GM23338 (cell line): ENCODE measurements around the gene ELFN1. TPM values are rescaled to one million over a fixed set of nuclear protein-coding genes. Genes with fewer than 3 reads are reported as not detected.

ENCODE experiments used
- ATAC-seq: fragments of 200-7000 bp; cut with Tn5 transposase; 3 replicates; pipeline ENCODE4 v1.9.1; 2020
- DNase-seq: peaks from one replicate; pipeline ENCODE4 v3.0.0-alpha.2; 2015; ENCODE audit warnings: low spot score
- H2AFZ ChIP-seq: fragments of 200-600 bp; sonication (generic); 2 replicates; pipeline ENCODE4 v1.8.0; 2016; ENCODE audit warnings: antibody characterized with exemption, mild to moderate bottlenecking, moderate library complexity
- H3F3A ChIP-seq: fragments of 200-600 bp; sonication (generic); replicated peaks from 2 replicates; pipeline ENCODE4 v1.8.0; 2017; ENCODE audit warnings: antibody characterized with exemption, mixed run types, low read depth
- H3K27ac ChIP-seq: fragments of 200-600 bp; sonication (generic); 2 replicates; pipeline ENCODE4 v1.6.1; 2016; ENCODE audit warnings: low read depth
- H3K27me3 ChIP-seq: fragments of 200-600 bp; sonication (generic); 2 replicates; pipeline ENCODE4 v1.8.0; 2016; ENCODE audit warnings: mild to moderate bottlenecking, mixed run types, moderate library complexity; ENCODE audit not compliant: insufficient read depth
- H3K36me3 ChIP-seq: fragments of 200-600 bp; sonication (generic); 2 replicates; pipeline ENCODE4 v1.8.0; 2016; ENCODE audit warnings: mild to moderate bottlenecking; ENCODE audit not compliant: insufficient read depth
- H3K4me1 ChIP-seq: fragments of 200-600 bp; sonication (generic); 2 replicates; pipeline ENCODE4 v1.8.0; 2016; ENCODE audit warnings: mild to moderate bottlenecking, moderate library complexity; ENCODE audit not compliant: insufficient read depth
- H3K4me2 ChIP-seq: fragments of 200-600 bp; sonication (generic); 2 replicates; pipeline ENCODE4 v1.7.1; 2017; ENCODE audit warnings: mixed run types
- H3K4me3 ChIP-seq: fragments of 200-600 bp; sonication (generic); 2 replicates; pipeline ENCODE4 v1.6.1; 2016; ENCODE audit warnings: mixed run types
- H3K79me2 ChIP-seq: fragments of 200-600 bp; sonication (generic); replicated peaks from 2 replicates; pipeline ENCODE4 v1.8.0; 2017; ENCODE audit warnings: mild to moderate bottlenecking; ENCODE audit not compliant: insufficient read depth
- H3K9me2 ChIP-seq: fragments of 200-600 bp; sonication (generic); 2 replicates; pipeline ENCODE4 v1.8.0; 2017; ENCODE audit not compliant: insufficient read depth
- H4K20me1 ChIP-seq: fragments of 200-600 bp; sonication (generic); replicated peaks from 2 replicates; pipeline ENCODE4 v1.8.0; 2017; ENCODE audit warnings: mild to moderate bottlenecking; ENCODE audit not compliant: insufficient read depth
- H3K27ac Mint-ChIP-seq: 2 replicates; pipeline ENCODE4 v1.8.0; 2020; ENCODE audit warnings: inconsistent platforms, mild to moderate bottlenecking, moderate library complexity, mixed read lengths
- H3K27me3 Mint-ChIP-seq: 3 replicates; pipeline ENCODE4 v1.8.0; 2022; ENCODE audit warnings: low read depth, mild to moderate bottlenecking, moderate library complexity, mixed read lengths, inconsistent platforms; ENCODE audit not compliant: insufficient read depth, poor library complexity
- H3K36me3 Mint-ChIP-seq: 3 replicates; pipeline ENCODE4 v1.8.0; 2021; ENCODE audit warnings: low read depth, mild to moderate bottlenecking, inconsistent platforms, moderate library complexity, mixed read lengths
- H3K4me1 Mint-ChIP-seq: 3 replicates; pipeline ENCODE4 v1.8.0; 2020; ENCODE audit warnings: mild to moderate bottlenecking, inconsistent platforms, mixed read lengths
- H3K4me3 Mint-ChIP-seq: 3 replicates; pipeline ENCODE4 v1.8.0; 2021; ENCODE audit warnings: moderate library complexity, mild to moderate bottlenecking, inconsistent platforms, mixed read lengths
- H3K9me3 Mint-ChIP-seq: 3 replicates; pipeline ENCODE4 v1.8.0; 2020; ENCODE audit warnings: moderate library complexity, mild to moderate bottlenecking, inconsistent platforms, mixed read lengths
- CREB1 ChIP-seq: fragments of 250-450 bp; sonication (Bioruptor Pico); IDR thresholded peaks from 2 replicates; pipeline ENCODE4 v1.5.0; 2020; ENCODE audit warnings: low read depth, mild to moderate bottlenecking, moderate library complexity
- CTCF ChIP-seq, 2 experiments: fragments of 200-600 bp in 1 of 2; sonication (generic) in 1 of 2; conservative IDR thresholded peaks; 2 replicates each; pipeline versions ENCODE4 v1.5.1 to v1.6.1; 2016 to 2017; ENCODE audit warnings: antibody characterized with exemption in 2 of 2, low read depth in 2 of 2, mild to moderate bottlenecking in 2 of 2, moderate library complexity in 1 of 2
- ETS1 ChIP-seq: IDR thresholded peaks from 2 replicates; pipeline ENCODE4 v1.6.1; 2016; ENCODE audit warnings: antibody characterized with exemption
- EZH2 ChIP-seq: fragments of 200-600 bp; sonication (generic); IDR thresholded peaks from one replicate; pipeline ENCODE4 v1.8.0; 2017; ENCODE audit warnings: antibody characterized with exemption, mild to moderate bottlenecking, low read depth; ENCODE audit not compliant: unreplicated experiment
- EZH2phosphoT487 ChIP-seq: fragments of 200-600 bp; sonication (generic); IDR thresholded peaks from one replicate; pipeline ENCODE4 v1.8.1; 2018; ENCODE audit warnings: antibody characterized with exemption; ENCODE audit not compliant: unreplicated experiment
- JUNB ChIP-seq: IDR thresholded peaks from one replicate; pipeline ENCODE4 v1.6.1; 2016; ENCODE audit warnings: antibody characterized with exemption; ENCODE audit not compliant: unreplicated experiment
- NANOG ChIP-seq: IDR thresholded peaks from 2 replicates; pipeline ENCODE4 v1.6.1; 2016; ENCODE audit warnings: antibody characterized with exemption, borderline replicate concordance
- POLR2AphosphoS5 ChIP-seq: IDR thresholded peaks from 2 replicates; pipeline ENCODE4 v1.6.1; 2016; ENCODE audit warnings: antibody characterized with exemption, low read depth
- REST ChIP-seq: IDR thresholded peaks from one replicate; pipeline ENCODE4 v1.6.1; 2018; ENCODE audit warnings: antibody characterized with exemption; ENCODE audit not compliant: unreplicated experiment
- STAT1 ChIP-seq: IDR thresholded peaks from one replicate; pipeline ENCODE4 v1.6.1; 2016; ENCODE audit warnings: antibody characterized with exemption; ENCODE audit not compliant: unreplicated experiment
- ZNF114 ChIP-seq: fragments of 250-450 bp; sonication (Bioruptor Pico); IDR thresholded peaks from 2 replicates; pipeline ENCODE4 v1.5.0; 2020; ENCODE audit warnings: mild to moderate bottlenecking, moderate library complexity
- ZNF331 ChIP-seq: fragments of 250-450 bp; sonication (Bioruptor Pico); IDR thresholded peaks from 2 replicates; pipeline ENCODE4 v1.5.0; 2020; ENCODE audit warnings: low read depth, mild to moderate bottlenecking, moderate library complexity
- ZNF462 ChIP-seq: fragments of 250-450 bp; sonication (Bioruptor Pico); IDR thresholded peaks from 2 replicates; pipeline ENCODE4 v1.5.0; 2020; ENCODE audit warnings: mild to moderate bottlenecking, moderate library complexity
- polyA plus RNA-seq: library from polyadenylated mRNA; unstranded; fragments of >200 nt; fragmentation: Nextera tagmentation; extraction: Ambion mirVana; gene quantifications from 2 replicates; pipeline ENCODE4 v1.2.1, GENCODE V29; 2016
- total RNA-seq: library from RNA; depleted of rRNA; stranded (reverse); fragments of >200 nt; shearing (Covaris generic); gene quantifications from 2 replicates; pipeline ENCODE4 v1.2.3, GENCODE V29; 2014

The ELFN1 gene
- total and polyA plus RNA-seq, 2 experiments from 2014 or later, result 0.08 to 3.5 TPM

GRCh38 chr7:1753564-1753867 lies 83.4 kb downstream of the ELFN1 start:
- Mint-ChIP-seq H3K36me3 (no peaks in the 10 kb centered on the region), H3K4me1 (peaks cover 17% of the 10 kb centered on the region)
- no peaks in the 10 kb centered on the region for H3K4me1 ChIP-seq

More at GRCh38 chr7:1753564-1753867, 83.4 kb downstream of the ELFN1 start:
- H3K27ac Mint-ChIP-seq, result no peak overlapping the region
- H3K9me3 Mint-ChIP-seq, result no peaks in the 10 kb centered on the region; the same call in 2 of the 3 replicates
- H3K27me3 Mint-ChIP-seq, result peaks cover 43% of the 10 kb centered on the region
- no peaks in the 10 kb centered on the region for H3F3A ChIP-seq
- no peak for TF ChIP-seq ZNF114 (CRISPR knock-in tag)
- no peak for TF ChIP-seq EZH2phosphoT487
- TF ChIP-seq EZH2, result no peak
- no peak for TF ChIP-seq ZNF462 (CRISPR knock-in tag)
- no peak for TF ChIP-seq NANOG
- TF ChIP-seq CTCF (conservative IDR thresholded peaks at IDR 0.05; ENCODE audit: low read depth in 2 of 2), result no peak
- TF ChIP-seq JUNB, result no peak
- no peak for TF ChIP-seq STAT1
- no peak for TF ChIP-seq REST
- TF ChIP-seq ETS1, result no peak
- no peak for TF ChIP-seq ZNF331 (CRISPR knock-in tag)
- no peak for TF ChIP-seq CREB1 (CRISPR knock-in tag)
- TF ChIP-seq POLR2AphosphoS5, result no peak
- no peak overlapping the region for H3K4me3 Mint-ChIP-seq
- no peak overlapping the region for H3K4me2 ChIP-seq
- no peaks in the 10 kb centered on the region for H3K27me3 ChIP-seq
- H3K27ac ChIP-seq, result no peak overlapping the region
- no peaks in the 10 kb centered on the region for H3K79me2 ChIP-seq
- no peaks in the 10 kb centered on the region for H4K20me1 ChIP-seq
- H3K4me3 ChIP-seq, result no peak overlapping the region
- DNase-seq (no peak), ATAC-seq (no peak)
- H3K9me2 ChIP-seq, result no peaks in the 10 kb centered on the region
- no peak overlapping the region for H2AFZ ChIP-seq
- H3K36me3 ChIP-seq, result no peaks in the 10 kb centered on the region
